Stimulated activated CD8-positive, alpha-beta memory T cell treated with anti-CD3 and anti-CD28 coated beads, Interleukin-4, amount 100 ng/mL, for 1 hour (primary cell): Measurements from ENCODE around the gene USP22.

Experiments used
- DNase-seq, 2 donors: peaks; one replicate each; pipeline ENCODE4 v3.0.0-alpha.2; 2020; ENCODE audit warnings: low read depth in 2 of 2, low spot score in 1 of 2

The USP22 gene

DNA sequence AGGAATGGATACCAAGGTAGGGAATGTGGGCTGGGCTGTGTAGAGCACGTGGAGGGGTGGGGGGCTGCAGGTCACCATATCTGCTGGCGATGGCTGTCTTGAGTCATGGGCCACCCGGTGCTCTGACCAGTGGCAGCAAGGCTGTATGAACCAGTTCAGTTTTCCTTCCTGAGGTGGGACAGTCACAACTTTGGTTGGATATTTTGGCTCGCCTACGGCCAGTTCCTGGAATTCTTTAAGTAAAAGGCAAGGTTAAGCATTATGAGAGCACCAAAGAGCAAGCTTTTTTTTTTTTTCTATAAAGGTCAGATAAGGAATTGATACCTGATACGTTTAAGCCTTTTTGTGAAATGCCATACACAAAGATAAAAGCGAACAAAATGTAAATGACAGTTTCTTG lies 81.9 kb downstream of the USP22 start:
- no peak for DNase-seq

DNA sequence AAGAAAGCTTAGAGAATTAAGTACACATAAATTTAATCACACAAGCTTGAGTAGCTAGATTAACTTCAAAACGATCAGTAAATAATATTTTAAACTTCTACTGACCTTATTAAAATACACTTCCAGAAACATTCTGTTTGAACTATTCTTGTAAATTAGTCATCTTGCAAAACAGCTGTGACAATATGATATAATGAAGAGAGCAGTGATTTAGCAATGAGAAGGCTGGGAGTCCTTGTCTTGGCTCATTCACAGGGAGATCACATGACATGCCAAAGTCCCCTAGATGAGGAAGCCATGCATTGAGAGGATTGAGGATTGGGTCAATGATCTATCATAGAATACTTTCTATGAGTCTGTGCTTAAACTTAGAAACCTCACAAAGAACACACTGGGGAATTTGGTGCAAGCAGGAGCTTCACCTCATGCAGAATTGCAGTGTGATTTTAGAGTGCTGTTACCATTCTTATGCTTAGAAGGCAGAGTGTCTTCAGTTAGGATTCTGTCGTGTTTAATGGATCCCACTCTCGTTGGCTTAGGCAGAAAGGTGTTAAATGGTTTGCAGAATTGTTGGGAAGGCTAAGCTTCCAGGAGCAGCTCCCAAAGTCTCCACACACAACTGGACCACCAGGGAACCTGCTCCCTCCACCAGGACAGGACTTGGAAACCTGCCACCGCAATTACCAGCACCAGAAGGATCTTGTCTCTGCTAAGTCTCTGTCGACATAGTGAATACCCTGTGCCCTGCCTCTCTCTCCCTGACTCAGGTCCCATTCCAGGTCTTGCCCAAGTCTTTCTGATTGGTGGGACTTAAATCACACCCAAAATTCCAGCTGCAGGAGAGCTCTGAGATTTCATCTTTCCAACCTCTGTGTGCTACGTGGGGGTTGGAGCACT lies 87.1 kb downstream of the USP22 start:
- no peak for DNase-seq

DNA sequence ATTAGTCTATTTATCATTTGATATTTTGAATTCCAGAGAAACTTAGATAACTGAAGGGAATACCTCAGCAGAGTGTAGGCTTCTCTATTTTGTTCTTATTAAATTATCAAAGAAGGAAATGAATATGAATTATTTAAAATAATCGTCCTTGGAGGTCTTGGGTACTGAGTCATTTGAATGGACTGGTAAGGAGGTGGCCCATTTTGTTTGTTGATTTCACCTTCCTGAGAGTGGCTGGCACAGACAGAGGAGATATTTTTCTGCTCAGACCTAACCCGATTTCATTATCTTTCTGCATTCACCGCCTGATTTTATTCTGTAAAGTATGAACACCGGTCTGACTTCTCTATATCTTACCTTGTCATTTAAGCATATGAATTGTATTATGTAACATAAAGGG lies 88.0 kb downstream of the USP22 start:
- no peak for DNase-seq

DNA sequence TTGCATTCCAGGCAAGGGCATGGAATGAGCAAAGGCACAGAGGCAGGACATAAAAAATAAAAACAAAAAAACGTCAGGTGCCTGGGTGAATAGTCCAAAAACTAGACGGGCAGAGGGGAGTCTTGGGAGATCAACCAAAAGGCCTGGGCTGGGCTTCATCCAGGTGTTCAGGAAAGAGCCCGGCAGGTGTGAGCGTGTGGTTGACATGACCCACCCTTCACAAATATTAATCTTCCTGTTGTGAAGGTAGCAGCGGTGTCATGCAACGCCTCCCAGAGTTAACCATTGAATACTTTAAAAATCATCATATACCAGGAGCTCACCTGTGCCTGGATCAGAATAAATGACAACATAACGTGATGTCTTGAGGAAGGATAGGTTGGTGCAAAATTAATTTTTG lies 90.6 kb downstream of the USP22 start:
- DNase-seq: no peak
